Hepatocyte (in vitro differentiated cells): ENCODE measurements around the gene NIN. TPM values are rescaled to one million over a fixed set of nuclear protein-coding genes. Genes with fewer than 3 reads are reported as not detected.
A peak's percentile ranks its signal among the peaks of the same experiment; 100 is the strongest.

Source experiments
- DNase-seq: peaks from one replicate; pipeline ENCODE4 v3.0.0-alpha.2; 2016; ENCODE audit warnings: low spot score
- H2AFZ ChIP-seq: fragments of 200-600 bp; sonication (generic); 2 replicates; pipeline ENCODE4 v1.6.0; 2016; ENCODE audit warnings: antibody characterized with exemption, mild to moderate bottlenecking
- H3K27ac ChIP-seq: fragments of 200-600 bp; sonication (generic); 2 replicates; pipeline ENCODE4 v1.5.1; 2016; ENCODE audit warnings: mild to moderate bottlenecking
- H3K27me3 ChIP-seq: fragments of 200-600 bp; sonication (generic); 2 replicates; pipeline ENCODE4 v1.6.1; 2016
- H3K36me3 ChIP-seq: fragments of 200-600 bp; sonication (generic); replicated peaks from 2 replicates; pipeline ENCODE4 v1.5.1; 2016; ENCODE audit warnings: low read depth; ENCODE audit not compliant: insufficient read depth
- H3K4me1 ChIP-seq: fragments of 200-600 bp; sonication (generic); 2 replicates; pipeline ENCODE4 v1.5.1; 2016; ENCODE audit warnings: mild to moderate bottlenecking, moderate library complexity; ENCODE audit not compliant: insufficient read depth
- H3K4me2 ChIP-seq: fragments of 200-600 bp; sonication (generic); 2 replicates; pipeline ENCODE4 v1.6.0; 2016
- H3K4me3 ChIP-seq: fragments of 200-600 bp; sonication (generic); 2 replicates; pipeline ENCODE4 v1.5.1; 2016; ENCODE audit warnings: mild to moderate bottlenecking
- H3K79me2 ChIP-seq: fragments of 200-600 bp; sonication (generic); 2 replicates; pipeline ENCODE4 v1.6.0; 2017; ENCODE audit warnings: mild to moderate bottlenecking
- H3K9me2 ChIP-seq: fragments of 200-600 bp; sonication (generic); replicated peaks from 2 replicates; pipeline ENCODE4 v1.6.0; 2017; ENCODE audit warnings: mild to moderate bottlenecking; ENCODE audit not compliant: insufficient read depth
- H3K9me3 ChIP-seq: fragments of 200-600 bp; sonication (generic); 2 replicates; pipeline ENCODE4 v1.5.1; 2016; ENCODE audit warnings: low read depth, mild to moderate bottlenecking
- H4K20me1 ChIP-seq: fragments of 200-600 bp; sonication (generic); 2 replicates; pipeline ENCODE4 v1.6.0; 2016; ENCODE audit warnings: mild to moderate bottlenecking; ENCODE audit not compliant: insufficient read depth, poor library complexity, severe bottlenecking
- CTCF ChIP-seq: fragments of 200-600 bp; sonication (generic); IDR thresholded peaks from 2 replicates; pipeline ENCODE4 v1.5.1; 2016; ENCODE audit warnings: antibody characterized with exemption, mild to moderate bottlenecking; ENCODE audit not compliant: poor library complexity
- EZH2 ChIP-seq: fragments of 200-600 bp; sonication (generic); IDR thresholded peaks from 2 replicates; pipeline ENCODE4 v1.6.1; 2016; ENCODE audit warnings: antibody characterized with exemption, mild to moderate bottlenecking, borderline replicate concordance
- EZH2phosphoT487 ChIP-seq: fragments of 200-600 bp; sonication (generic); IDR thresholded peaks from one replicate; pipeline ENCODE4 v1.6.1; 2018; ENCODE audit warnings: antibody characterized with exemption, mild to moderate bottlenecking, low read depth, moderate library complexity; ENCODE audit not compliant: unreplicated experiment, severe bottlenecking
- WGBS: methylation state at CpG from one replicate; pipeline ENCODE4 v1.1.6; 2016; ENCODE audit warnings: low lambda C conversion rate; ENCODE audit errors: missing lambda C conversion rate; 5-methylcytosine and 5-hydroxymethylcytosine counted together
- polyA plus RNA-seq: library from polyadenylated mRNA; unstranded; fragments of >200 nt; fragmentation: Nextera tagmentation; extraction: Ambion mirVana; gene quantifications from 2 replicates; pipeline ENCODE4 v1.2.1, GENCODE V29; 2016
- total RNA-seq: library from RNA; depleted of rRNA; stranded (reverse); fragments of >200 nt; gene quantifications from 2 replicates; pipeline ENCODE4 v1.2.3, GENCODE V29; 2014

The NIN gene
- total and polyA plus RNA-seq, 2 experiments from 2014 or later = 4.2 to 11.6 TPM

DNA sequence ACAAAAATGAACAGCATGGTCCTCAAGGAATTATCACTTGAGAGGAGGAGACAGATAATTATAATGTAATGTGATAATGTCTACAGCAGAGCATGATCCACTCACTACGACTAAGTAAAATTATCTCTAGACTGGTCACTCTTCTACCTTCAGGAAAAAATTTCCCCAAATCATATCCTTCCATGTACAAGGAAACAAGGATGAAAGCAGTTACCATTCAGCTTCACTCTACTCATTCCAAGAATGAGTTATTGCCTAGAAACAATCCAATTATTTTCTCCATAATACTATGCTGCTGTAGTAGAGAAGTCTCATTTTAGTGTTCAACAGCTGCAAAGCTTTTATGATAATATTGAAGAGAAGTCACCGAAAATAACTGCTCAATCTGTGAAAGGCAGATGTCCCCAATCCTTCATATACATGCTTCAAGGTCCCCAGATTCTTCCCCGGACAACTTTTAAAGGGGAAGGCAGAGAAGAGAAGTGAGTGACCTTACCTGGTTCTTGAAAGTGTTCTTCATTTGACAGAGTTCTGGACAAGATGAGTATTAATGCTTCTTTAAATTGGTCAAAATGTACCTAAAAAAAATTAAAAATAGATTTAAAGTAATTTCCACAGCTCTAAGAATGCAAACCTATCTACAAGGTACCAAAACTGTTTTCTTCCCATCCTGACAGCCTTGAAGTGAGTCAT is 24.6 kb downstream of the NIN start:
- Histone ChIP-seq H2AFZ (no peak overlapping the region), H3K9me3 (no peaks in the 10 kb centered on the region), H3K4me2 (no peak overlapping the region), H3K27me3 (no peaks in the 10 kb centered on the region), H3K9me2 (no peaks in the 10 kb centered on the region), H3K27ac (no peak overlapping the region), H4K20me1 (no peaks in the 10 kb centered on the region), H3K36me3 (no peaks in the 10 kb centered on the region), H3K4me3 (no peak overlapping the region), H3K4me1 (no peaks in the 10 kb centered on the region), H3K79me2 (no peaks in the 10 kb centered on the region)
- no peak for DNase-seq
- TF ChIP-seq EZH2 (no peak), EZH2phosphoT487 (no peak), CTCF (no peak)
- 92% methylated on average over 3 of the region's 3 CpGs for WGBS

- no peaks in the 10 kb centered on the region for H3K36me3 ChIP-seq
- no peaks in the 10 kb centered on the region for H3K9me2 ChIP-seq
- H3K9me3 ChIP-seq = no peaks in the 10 kb centered on the region
- no peak overlapping the region for H3K27ac ChIP-seq
- no peaks in the 10 kb centered on the region for H4K20me1 ChIP-seq
- H3K27me3 ChIP-seq = no peaks in the 10 kb centered on the region
- H3K4me2 ChIP-seq = no peak overlapping the region
- TF ChIP-seq EZH2phosphoT487 (no peak), CTCF (no peak), EZH2 (no peak)
- no peaks in the 10 kb centered on the region for H3K4me1 ChIP-seq
- H3K4me3 ChIP-seq = no peak overlapping the region
- no peaks in the 10 kb centered on the region for H3K79me2 ChIP-seq
- WGBS = 88% methylated on average over 3 of the region's 3 CpGs
- no peak overlapping the region for H2AFZ ChIP-seq
- no peak for DNase-seq
Measured at GRCh38 chr14:50805396-50805795, 25.6 kb downstream of the NIN start.

DNA sequence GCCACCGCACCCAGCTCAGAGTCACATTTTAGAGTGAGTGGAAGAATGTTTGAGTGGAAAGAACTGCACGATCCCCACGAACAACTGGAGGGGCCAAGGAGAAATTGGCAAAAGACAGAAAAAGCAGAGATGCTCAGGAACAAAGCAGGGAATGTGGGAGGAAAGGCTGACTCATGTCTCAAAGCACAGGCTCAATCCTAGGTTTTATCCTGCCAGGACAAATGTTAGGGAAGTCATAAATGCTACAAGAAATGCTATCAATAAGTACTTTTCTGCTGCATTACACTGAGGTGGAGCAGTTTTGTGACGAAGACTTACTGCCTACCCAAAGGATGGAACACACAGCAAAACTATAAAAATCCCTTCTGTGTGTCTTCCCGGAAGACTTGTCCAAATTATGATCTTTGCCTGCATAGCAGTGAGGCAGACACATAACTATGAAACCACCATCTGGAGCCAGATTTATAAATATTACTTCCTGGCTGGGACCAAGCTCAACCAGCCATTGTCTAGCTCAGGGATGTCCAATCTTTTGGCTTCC is 26.7 kb downstream of the NIN start:
- H3K9me3 ChIP-seq = no peaks in the 10 kb centered on the region
- H3K27me3 ChIP-seq = no peaks in the 10 kb centered on the region
- H3K9me2 ChIP-seq = no peaks in the 10 kb centered on the region
- WGBS = 91% methylated on average over 5 of the region's 5 CpGs
- H3K36me3 ChIP-seq = no peaks in the 10 kb centered on the region
- TF ChIP-seq EZH2 = no peak
- no peak for TF ChIP-seq EZH2phosphoT487
- no peak for TF ChIP-seq CTCF
- no peak overlapping the region for H3K4me3 ChIP-seq
- peak overlapping the region; percentile 8 for H3K27ac ChIP-seq
- no peaks in the 10 kb centered on the region for H4K20me1 ChIP-seq
- DNase-seq = no peak
- no peaks in the 10 kb centered on the region for H3K4me1 ChIP-seq
- no peaks in the 10 kb centered on the region for H3K79me2 ChIP-seq
- H3K4me2 ChIP-seq = no peak overlapping the region
- no peak overlapping the region for H2AFZ ChIP-seq
